NCI-H1436 (cell line): ENCODE results near the gene SLC35E4.

Source experiments
- DNase-seq: peaks from one replicate; lab custom pipeline; 2025; lab: John Stamatoyannopoulos, UW

The SLC35E4 gene

GRCh38 chr22:30694171-30694639 lies 58.6 kb downstream of the SLC35E4 start:
- DNase-seq: peak; percentile 59

DNA sequence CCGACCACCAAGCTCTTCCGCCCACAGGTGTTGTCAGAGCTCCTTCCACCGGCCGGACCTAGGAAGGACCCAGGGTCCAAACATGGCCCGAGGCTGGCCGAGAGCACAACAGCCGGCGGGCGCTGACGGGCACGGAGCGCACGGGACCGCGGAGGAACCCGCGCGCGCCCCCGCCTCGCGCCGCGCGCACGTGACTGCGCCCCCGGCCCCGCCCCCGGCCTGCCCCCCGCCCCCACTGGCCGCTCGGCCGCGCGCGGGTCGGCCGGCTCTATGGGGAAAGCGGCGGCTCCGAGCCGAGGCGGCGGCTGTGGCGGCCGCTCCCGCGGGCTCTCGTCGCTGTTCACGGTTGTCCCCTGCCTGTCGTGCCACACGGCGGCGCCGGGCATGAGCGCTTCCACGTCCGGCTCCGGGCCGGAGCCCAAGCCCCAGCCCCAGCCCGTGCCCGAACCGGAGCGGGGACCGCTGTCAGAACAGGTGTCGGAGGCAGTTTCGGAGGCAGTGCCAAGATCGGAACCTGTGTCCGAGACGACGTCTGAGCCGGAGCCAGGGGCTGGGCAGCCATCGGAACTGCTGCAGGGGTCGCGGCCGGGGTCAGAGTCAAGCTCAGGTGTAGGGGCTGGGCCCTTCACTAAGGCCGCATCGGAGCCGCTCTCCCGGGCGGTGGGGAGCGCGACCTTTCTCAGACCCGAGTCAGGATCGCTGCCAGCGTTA lies 59.2 kb downstream of the SLC35E4 start, which contains the start of gene OSBP2:
Gene OSBP2 (plus strand): TSS at position 235 of the 711 bp plus-strand sequence. CDS start 36 bp downstream, at position 271.
- peak; percentile 62 for DNase-seq

GRCh38 chr22:30695351-30695851 lies 59.8 kb downstream of the SLC35E4 start:
- DNase-seq: no peak

- no peak for DNase-seq
Measured at GRCh38 chr22:30695871-30696655, 60.5 kb downstream of the SLC35E4 start.
